Hippocampal formation (tissue), 2 donors: ENCODE data around the gene DNTT.

Experiments used
- DNase-seq, 2 donors: peaks; one replicate each; lab custom pipeline; 2025; lab: John Stamatoyannopoulos, UW

The DNTT gene

DNA sequence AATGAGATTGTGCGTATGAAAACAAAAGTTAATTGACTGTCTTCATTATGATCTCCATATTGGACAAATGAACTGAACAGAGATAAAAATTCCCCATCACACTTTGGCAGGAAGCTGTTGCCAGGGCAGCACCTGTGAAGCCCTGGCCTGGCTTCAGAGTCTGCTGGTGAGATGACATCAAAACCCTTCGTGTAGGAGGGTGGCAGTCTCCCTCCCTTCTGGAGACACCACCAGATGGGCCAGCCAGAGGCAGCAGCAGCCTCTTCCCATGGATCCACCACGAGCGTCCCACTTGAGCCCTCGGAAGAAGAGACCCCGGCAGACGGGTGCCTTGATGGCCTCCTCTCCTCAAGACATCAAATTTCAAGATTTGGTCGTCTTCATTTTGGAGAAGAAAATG, at the start of gene DNTT:
Gene DNTT, plus strand, starts transcription at position 205 of the 400 bp plus-strand sequence. Its CDS starts 64 bp downstream, at position 269.
- no peak for DNase-seq

DNA sequence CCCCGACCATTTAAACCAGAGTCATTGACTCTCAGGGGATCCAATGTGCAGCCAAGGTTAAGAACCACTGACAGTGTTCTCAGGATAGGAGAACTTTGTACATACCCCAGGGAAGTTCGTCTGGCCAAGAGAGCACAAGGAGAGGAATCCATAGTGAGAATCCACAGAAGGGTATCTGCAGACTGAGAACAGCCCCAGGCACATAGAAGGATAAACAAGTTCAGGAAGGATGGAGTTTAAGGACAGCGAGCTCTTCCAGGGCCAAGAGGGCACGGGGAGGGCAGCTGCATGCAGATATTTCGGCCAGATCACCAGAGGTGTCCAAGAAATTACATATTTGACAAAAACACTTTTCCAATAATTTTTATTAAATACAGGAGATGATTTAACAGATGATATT, 49.3 kb upstream of the DNTT start:
- DNase-seq: no peak

DNA sequence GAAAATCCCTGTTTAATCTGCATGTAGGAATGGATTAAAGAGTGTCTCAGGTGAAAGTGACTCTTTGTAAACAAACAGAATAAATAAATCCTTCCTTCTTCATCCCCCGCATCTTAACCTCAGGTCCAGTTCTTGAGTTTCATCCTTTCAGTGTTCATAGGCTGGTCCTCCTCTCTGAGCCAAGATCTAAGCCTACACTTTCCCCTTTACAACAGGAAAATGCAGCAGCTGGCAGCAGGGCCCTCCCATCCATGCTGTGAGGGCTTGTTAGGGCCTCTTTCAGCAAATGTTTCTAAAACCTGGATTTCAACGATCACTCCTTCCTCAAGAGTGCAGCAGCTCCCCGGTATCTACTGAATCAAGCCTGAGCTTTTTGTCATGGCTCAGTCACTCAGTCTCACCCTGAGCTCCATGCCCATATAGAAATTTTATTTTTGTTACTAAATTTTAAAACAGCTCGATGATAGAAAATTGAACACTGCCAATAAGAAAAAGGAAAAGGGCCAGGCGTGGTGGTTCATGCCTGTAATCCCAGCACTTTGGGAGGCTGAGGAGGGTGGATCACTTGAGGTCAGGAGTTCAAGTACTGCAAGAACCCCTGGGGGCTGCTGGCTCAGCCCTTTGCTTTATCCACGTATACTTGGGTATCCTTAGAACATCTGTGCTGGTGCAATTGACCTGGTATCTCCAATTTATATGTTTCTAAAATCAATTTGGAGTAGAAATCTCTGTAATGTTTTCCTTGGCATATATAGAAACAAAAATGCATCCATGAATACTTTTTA, 48.5 kb upstream of the DNTT start:
- DNase-seq: no peak

DNA sequence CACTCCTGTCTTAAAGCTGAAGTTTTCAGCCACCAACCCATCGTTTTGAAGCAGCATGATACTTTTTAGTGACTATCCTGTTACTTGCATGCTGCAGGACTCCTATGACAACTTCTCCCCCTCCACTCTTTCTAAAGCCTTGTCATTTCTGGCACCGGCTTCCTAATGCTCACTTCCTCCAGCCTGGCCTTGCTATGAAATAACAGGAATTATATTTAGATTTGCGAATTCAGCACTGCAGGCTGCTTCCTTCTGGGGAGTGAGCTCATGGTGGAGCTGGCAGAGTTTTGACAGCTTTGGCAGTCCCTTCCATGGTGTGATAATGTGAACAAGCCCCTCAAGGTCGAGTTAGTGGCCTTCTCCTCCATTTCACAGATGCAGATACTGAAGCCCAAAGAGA, 46.3 kb upstream of the DNTT start:
- peak; percentile 13 to 22 for DNase-seq

DNA sequence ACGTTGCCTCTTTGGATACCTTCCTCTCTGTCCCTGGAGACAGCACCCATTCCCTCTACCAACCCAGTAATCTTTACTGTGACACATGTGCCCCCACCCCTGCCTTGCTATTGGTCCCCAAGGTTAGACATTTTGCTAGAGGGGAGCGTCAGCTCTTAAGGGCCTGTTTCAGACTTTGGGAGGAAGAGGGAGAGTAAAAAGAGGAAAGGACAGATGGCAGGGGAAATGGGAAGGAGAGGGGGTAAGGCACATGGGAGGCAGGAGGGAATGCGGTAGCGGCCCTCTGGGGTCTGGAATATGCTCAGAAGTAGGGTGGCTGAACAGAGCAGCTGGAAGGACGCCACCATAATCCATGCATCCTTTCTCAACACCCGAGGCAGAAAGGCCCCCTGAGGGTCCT, 45.1 kb upstream of the DNTT start:
- DNase-seq: peak in 1 of 2 donors; percentile 22

DNA sequence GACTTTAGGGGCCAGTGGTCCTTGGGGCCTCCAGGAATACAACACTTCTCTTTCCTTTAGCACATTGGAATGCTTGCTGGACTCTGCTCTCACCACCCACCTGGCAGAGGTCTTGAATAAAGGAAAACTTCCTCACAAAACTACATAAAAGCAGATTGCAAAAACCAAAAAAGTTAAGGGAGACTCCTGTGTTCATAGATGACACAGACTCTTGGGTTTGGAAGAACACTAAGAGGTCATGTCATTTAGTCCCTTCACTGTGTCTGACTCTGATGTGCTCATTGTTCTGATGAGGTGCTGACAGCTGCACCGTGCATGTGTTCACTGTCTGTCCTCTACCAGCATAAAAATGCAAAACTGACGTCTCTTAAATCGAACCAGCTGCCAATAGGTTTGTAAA, 44.2 kb upstream of the DNTT start:
- DNase-seq: no peak

DNA sequence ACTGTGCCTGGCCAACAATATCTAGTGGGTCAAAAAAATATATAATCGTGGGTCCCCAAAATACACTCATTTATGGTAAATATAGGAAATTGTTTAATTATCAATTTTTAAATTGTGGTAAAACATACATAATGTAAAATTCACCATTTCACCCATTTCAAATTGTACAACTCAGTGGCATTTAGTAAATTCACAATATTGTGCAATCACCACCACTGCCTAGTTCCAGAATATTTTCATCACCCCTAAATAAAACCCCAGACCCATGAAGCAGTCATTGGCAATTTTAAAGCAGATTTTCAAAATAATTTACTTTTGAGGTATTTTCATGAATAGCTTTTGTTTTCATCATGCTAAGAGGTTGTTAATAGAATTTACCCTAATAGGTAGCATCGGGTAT, 43.1 kb upstream of the DNTT start:
- no peak for DNase-seq

DNA sequence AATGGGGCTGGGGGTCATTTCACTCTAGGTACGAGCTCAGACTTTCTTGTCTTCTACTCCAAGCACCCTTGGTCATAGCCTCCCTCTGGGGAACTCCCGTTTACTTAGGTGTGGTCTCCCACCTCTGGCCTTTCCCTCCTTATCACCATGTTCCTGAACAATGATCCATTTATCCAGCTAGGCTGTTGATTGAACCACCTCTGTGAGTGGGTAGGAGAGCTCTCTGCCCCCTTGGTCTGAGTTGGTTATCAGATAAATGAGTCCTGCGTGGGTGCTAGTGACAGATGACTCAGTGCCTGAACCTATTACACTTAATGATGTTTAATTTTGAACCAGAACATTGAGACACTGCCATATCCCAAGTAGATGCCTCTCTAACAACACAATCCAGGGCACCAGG, 42.3 kb upstream of the DNTT start:
- no peak for DNase-seq

DNA sequence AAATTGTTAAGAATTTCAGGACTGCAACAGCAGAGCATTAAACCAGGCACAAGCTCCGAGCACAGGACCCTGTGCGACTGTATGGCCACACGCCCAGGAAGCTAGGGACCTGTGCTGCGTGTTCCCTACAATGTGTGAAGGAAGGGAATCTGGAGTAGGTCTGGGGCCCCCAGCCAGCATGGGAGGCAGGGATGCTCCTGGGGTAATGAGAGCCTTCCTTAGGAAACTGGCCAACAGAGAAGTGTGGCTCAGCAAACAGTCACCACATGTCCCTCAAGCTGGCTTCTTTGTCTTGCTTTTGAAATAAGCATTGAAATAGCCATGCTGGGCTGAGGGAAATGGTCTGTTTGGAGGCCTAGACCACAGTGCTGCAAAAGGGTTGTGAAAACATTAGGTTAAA, 41.1 kb upstream of the DNTT start:
- DNase-seq: no peak

DNA sequence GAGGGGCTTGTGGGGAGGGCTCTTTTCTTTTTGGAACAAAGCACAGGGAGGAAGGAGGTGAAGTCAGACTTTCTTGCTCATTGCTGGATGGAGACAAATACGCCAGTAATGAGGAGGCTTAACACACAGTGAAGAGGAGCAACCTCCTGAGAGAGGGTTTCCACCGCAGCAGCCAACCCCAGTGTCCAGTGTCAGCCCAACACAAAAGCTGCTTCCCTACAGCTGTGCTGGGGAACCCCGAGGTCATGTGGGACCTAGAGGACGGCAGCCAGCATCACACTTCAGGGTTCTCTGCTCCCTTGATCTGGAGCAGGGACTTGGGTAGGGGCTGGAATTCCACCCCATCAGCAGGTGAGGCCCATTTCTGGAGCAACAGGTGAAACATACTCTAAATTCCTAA, 40.6 kb upstream of the DNTT start:
- no peak for DNase-seq

DNA sequence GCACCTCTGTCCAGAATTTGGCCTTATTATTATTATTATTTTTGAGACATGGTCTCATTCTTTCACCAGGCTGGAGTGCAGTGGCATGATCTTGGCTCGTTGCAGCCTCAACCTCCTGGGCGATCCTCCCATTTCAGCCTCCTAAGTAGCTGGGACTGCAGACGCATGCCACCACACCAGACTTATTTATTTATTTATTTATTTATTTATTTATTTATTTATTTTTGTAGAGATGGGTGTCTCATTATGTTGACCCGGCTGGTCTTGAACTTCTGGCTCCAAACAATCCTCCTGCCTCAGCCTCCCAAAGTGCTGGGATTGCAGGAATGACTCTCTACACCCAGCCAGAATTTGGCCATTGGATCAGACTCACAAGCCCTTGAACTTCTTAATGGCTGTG, 39.3 kb upstream of the DNTT start:
- no peak for DNase-seq

DNA sequence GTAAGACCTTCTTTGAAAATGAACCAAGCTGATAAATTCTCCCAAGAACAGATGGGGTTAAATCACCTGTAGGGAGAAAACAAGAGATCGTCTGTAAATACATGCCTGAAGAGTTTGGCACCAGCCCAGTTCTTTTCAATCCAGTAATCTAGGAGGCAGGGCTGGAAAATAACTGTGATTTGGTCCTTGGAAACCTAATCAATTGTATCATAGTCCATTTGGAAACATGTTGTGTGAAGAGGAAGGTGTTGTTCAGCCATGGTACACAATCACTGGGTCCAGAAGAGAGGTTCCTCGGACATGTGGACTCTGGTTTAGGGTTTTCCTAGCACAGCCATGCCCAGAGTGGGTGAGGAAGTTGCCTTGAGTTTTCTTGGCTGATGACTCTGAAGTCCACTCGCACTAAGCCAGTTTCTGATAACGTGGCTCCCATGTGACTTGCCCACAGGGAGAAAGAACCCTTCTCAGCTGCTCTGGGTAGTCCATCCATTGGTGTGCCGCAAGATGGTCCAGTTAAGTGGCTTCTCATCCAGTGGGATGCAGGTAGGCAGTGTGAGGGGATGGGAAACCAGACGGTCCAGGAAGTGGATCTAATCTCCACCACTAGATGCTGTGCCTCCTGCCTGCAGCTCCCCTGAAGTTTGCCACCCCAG, 38.0 kb upstream of the DNTT start:
- DNase-seq: no peak

DNA sequence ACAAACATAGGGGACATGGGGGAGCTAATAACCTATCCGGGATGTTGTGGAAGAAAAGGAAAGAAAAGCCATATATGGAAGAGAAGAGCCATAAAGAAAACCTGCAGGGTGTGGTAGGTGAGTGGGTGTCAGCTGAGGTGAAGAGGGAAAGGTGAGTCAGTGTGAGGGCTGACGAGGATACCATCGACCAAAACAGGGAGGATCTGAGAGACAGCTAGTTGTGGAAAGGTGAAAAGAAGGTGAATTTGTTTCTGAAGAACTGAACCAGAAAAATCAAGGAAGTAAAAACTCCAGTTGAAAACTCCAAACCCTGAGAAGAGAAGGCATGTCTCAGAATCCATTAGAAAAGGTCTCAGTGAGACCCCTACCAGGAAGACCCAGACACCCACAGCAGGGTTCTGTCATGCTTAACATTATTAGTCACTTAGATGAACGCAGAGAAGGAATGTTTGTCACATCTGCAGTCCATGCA, 37.0 kb upstream of the DNTT start:
- no peak for DNase-seq

DNA sequence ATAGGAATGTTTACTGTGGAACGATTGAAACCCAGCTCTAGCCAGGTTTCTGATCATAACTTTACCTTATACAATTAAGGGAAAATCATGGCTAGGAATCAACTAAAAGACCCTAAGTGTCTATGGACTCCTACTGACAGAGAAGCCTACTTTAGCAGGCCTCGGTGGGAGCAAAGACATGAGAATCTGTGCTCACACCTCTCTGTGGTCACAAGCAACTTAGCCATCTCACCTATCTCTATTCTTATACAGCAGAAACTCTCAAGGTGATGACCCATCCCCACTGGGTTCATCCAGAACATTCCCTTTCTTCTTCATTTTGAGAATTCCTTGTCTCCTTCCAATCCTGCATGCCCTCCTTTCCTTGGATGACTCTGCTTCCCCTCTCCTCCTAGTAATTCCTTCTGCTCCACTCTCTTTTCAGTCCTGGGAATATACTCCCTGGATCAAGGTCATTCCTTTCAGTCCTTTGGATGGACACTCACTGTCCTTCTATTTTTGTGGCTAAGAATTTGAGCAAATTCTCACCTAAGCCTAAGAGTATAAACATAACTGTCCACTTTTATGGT, 35.8 kb upstream of the DNTT start:
- DNase-seq: no peak

DNA sequence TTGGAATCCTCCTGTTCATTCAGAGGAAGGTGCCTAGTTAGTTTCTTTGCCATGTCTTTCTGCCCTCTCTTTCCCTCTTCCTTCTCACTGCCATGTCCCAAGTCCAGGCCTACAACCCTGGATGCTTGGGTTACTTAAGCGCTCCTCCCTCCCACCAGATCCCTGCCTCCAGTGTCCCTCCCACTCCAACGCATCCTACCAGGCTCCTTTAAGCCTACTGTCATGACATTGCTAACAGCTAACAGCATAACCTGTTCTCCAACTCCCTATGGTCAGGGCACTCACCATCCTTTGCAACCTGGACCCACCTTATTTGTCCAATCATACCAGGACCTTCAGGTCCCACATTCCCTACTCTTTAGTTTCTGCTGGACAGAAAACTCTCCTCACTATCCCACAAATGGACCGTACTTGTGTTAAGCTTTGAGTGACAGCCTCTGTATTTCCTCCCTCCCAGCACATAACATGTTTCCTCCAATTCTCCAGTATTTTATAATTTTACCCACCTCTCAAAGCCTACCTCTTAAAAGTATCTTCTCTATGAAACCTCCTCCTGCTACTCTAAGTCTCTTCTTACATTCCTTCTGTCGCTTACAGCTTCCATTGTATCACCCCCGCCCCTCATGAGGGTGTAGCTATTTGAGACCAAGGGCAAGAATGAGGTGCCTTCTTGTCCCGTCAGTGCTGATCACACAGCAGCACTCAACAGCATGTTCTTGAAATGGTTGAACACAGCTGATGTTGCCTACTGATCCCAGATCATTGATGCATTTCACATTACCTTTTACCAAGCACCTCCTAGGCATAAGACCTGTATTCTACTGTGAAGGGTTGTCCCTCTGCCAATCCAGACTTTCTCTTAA, 34.6 kb upstream of the DNTT start:
- no peak for DNase-seq

DNA sequence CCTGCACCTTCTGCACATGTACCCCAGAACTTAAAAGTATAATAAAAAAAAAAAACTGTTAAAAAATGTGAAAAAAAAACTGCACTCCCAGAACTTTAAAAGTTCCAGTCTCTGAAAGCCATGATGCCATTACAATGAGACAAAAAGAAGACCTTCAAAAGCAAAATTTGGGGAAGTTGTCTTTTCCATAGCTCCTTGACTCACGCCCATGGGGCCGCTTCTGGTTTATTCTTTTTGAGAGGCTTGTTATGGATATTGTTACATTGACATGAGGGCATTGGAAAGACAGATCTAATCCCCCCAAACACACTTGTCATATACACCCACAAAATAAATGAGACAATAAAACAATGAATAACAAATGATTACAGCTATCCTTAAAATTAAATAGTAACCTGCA, 33.7 kb upstream of the DNTT start:
- DNase-seq: no peak

DNA sequence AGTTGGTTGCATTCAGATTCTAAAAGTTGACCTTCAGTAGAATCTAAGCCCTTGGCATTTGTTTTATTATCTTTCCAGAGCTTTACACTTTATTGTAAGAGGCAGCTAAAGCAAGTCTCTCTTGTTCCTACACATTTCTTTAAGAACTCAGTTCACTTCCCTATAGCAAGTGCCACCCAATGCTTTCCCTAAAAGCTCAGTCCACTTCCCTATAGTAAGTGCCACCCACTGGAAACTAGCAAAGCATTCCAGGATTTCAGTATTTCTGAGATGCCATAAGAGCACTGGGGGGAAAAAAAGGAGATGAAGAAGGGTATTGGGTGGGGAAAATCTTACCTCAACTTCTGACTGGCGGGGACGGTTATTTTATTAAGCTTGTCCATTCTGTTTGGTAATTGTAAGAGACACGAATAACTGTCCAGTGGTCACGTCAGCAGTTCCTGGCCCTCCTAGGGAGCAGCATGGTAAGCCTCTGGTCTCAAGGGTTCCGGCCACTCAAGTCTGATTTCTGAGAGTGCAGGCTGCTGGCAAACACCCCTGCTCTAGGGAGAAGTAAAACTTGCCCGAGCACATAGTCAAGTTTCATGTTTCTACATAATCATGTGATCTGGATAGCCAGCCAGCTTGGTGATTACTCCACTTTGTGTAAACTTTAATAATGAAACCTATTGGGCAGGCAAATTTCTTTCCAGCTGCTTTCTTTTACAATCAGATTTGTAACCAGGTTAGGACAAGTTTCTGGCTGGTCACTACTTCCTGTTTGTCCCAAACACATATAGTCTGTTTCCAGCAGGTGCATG, 33.0 kb upstream of the DNTT start, which contains the start of gene BLNK:
Gene BLNK, minus strand, starts transcription at position 554 of the 800 bp plus-strand sequence. Its CDS starts 171 bp downstream, at position 383.
- DNase-seq: peak in 1 of 2 donors; percentile 35

DNA sequence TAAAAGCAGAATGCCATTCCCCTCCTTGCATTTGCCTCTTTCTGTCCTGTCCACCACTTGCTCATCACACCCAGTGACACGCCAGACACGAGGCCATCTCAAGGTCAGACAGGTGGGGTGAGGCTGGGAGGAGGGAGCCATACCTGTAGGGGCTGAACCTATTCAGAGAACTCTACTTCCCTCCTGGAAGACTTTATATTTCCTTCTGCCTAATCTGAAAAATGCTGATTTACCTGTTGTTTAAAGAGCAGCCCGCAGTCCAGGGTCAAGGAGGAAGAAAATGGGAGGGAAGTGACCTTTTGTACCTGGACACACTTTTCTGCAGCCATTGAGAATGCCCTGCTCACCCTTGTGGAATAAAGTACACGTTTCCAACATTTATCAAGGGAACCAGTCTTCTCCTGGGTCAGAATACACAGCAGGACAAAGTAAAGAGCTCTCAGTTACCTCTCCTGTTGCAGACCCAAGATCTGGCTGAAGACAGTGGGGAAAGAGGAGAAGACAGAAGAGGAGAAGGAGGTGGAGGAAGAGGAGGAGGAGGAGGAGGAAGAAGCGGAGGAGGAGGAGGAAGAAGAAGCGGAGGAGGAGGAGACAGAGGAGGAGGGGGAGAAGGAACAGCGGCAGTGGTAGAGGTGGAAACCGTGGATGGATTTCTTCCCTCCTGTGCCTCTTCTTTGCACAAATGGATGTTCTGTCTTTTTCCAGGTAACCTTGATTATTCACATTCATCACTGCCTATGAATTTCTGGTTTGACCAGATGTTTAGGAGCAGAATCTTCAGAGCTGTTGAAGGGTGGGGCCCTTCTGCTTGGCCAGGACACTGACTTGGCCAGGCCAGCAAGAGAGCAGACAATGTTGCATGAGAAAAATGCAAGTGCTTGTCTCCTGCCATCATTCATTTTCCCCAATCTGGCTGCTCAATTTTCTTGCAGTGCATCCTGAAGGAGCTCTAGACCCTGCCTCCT, 31.6 kb upstream of the DNTT start:
- no peak for DNase-seq

DNA sequence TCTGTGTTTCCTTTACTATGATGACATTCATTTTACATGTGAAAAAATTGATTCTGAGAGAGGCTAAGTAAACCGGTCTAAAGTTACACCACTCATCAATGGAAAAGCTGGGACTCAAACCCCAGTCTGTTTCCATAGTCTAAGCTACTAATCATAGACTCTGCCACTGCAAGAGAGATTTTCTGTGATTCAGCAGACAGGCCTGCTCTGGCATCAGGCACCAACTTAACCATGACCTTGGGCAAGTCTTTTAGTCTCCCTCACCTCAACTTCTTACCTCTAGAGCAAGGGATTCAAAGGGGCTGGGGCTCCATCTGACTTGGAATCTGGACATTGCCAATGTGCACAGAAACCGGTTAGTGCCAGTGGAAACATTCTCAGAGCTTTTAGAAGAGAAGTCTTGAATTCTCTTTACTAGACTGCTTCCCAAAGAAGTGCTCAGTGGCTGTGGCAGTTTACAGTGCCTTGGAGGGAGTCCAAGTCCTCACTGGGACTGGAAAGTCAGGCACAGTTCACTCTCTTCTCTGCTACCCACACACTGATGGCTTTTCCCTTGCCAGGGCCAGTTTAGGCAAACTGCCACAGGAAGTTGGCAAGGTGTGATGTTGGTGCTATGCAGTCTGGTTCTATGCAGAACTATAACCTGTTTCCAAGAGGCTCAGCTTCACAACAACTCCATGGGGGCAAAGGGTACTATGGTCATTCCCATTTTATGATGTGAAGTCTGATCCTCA, 28.4 kb upstream of the DNTT start:
- no peak for DNase-seq
